ENCODE measurements around the gene L3HYPDH. TPM values are rescaled to one million over a fixed set of nuclear protein-coding genes. Genes with fewer than 3 reads are reported as not detected.

The L3HYPDH gene
- total and polyA plus RNA-seq, 2 of the 13 experiments (the other 11 are each of a cell fraction or from before 2014, with no cell fraction given): 30.5 to 36.6 TPM

DNA sequence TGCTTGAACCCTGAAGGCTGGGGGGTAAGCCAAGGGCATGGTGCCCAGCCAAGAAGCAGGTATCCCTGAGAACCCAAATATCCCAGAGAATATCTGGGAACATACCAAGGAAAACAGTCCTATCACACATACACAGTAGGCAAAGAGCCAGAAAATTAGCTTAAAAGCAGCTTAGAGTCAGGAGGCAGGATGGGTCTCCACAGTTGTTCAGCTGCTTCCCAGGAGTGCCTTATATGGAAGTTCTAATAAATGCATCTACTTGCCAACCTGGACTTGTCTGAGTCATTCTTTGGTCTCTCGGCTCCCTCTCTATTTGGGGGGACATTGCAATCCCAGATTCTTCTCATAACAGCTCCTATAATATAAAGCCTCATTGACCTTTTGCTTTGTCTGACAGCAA lies 10.0 kb downstream of the L3HYPDH start:
- POLR2A ChIA-PET: interaction anchor here (1.9 kb wide), 1 partner anchor 10 kb away, joined by 4 read pairs; the partner anchor contains the start of genes JKAMP and L3HYPDH
- H2AFZ ChIP-seq (ENCODE audit: low read length): no peak overlapping the region
- peaks cover 19 to 50% of the 10 kb centered on the region in 2 experiments for H3K36me3 ChIP-seq (replicated peaks in 1 of 2; ENCODE audit: control insufficient read depth in 1 of 2, insufficient read depth in 2 of 2, low read length in 2 of 2)
- DNase-seq (ENCODE audit: low spot score) (no peak), ATAC-seq (no peak), FAIRE-seq (no peak)
- WGBS (ENCODE audit: low lambda C conversion rate): 100% methylated on average over 1 of the region's 1 CpG
- no peak overlapping the region for H3K4me3 ChIP-seq (replicated peaks in 1 of 3; ENCODE audit: insufficient read depth in 1 of 3, low read depth in 2 of 3, low read length in 3 of 3)
- in situ Hi-C loops (cut with HindIII; ENCODE audit: extremely low pct_ligation_motif_present, low pct_unique_long_range_greater_than_20kb): no loop called here
- intact Hi-C loops (cut with micrococcal nuclease; ENCODE audit: unreplicated experiment): no loop called here
- no peaks in the 10 kb centered on the region for H3K9me3 ChIP-seq (ENCODE audit: low read length)
- TF ChIP-seq RBFOX2 (IDR thresholded peaks at IDR 0.05; ENCODE audit: low read depth, low read length) (0 out of 2 replicates have a peak, but pooled peaks have one; percentile 20), ZNF605 (CRISPR knock-in tag; IDR thresholded peaks at IDR 0.05) (no peak)
- H3K4me2 ChIP-seq (ENCODE audit: low read depth, low read length): no peak overlapping the region
- H3K9ac ChIP-seq (ENCODE audit: insufficient read depth, low read depth, low read length): no peak overlapping the region
- CTCF ChIA-PET (ENCODE audit: low intra/inter-chr PET ratio, low total read pairs): no interaction called here
- H3K4me1 ChIP-seq (ENCODE audit: insufficient read depth, low read length): no peaks in the 10 kb centered on the region
- H3K27ac ChIP-seq (ENCODE audit: extremely low read length, insufficient read depth, low read length): no peak overlapping the region
- BruUV-seq (replicated peaks): no TSS peak
- no peaks in the 10 kb centered on the region for H3K79me2 ChIP-seq (ENCODE audit: insufficient read depth, low read length)
- H3K27me3 ChIP-seq (ENCODE audit: control insufficient read depth in 1 of 2, insufficient read depth in 2 of 2, low read length in 2 of 2): no peaks in the 10 kb centered on the region
- no peaks in the 10 kb centered on the region; the same call in 1 of the 2 replicates for H4K20me1 ChIP-seq (ENCODE audit: insufficient read depth, low read length)

DNA sequence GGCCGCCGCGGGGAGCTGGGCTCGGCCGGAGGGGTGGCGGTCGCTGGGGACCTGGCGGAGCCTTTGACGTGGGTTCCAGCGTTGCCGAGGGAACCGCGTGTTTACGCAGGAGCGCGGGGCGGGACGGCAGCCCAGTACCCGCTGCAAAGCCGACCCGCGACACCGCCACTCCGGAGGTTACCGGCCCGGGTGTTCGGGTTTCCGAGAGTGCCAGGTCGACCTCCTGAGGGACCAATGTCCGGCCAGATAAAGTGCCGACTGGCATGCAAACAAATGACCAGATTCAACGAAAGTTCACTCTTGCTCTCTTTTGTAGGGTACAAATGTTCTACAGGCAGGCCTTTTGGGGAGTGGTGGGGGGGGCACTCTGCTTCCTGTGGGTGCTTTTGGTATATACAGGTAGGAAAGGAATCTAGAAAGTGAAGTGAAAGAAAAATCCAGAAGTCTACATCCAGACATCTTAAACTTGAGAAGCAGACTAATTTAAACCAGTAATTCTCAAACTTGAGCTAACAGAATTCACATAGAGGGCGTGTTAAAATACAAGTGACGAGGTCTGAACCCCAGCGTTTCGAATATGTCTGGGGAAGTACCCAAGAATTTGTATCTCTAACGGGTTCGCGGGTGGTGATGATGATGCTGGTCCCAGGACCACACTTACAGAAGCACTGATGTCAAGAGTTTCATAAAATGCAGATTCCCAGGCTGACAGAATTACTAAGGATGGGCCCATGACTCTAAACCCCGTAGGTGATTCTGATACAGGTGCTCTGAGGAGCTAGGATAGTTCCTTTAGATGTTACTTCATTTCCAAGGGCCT lies 18.7 kb downstream of the L3HYPDH start, which contains the start of gene GPR135:
GPR135 (minus strand) TSS at position 65 of the 820 bp plus-strand sequence. CDS start 154 bp downstream, outside the sequence.
- in situ Hi-C loops (cut with HindIII; ENCODE audit: extremely low pct_ligation_motif_present, low pct_unique_long_range_greater_than_20kb): no loop called here
- peak; percentile 24 for DNase-seq (ENCODE audit: low spot score)
- no peak for FAIRE-seq
- Histone ChIP-seq H3K9ac (ENCODE audit: insufficient read depth, low read depth, low read length) (peak within 1 kb of the TSS; percentile 71), H3K4me2 (ENCODE audit: low read depth, low read length) (peak within 1 kb of the TSS; percentile 86), H3K27me3 (ENCODE audit: control insufficient read depth in 1 of 2, insufficient read depth in 2 of 2, low read length in 2 of 2) (no peaks in the 10 kb centered on the region), H2AFZ (ENCODE audit: low read length) (no peak within 1 kb of the TSS), H4K20me1 (ENCODE audit: insufficient read depth, low read length) (no peaks in the 10 kb centered on the region), H3K36me3 (replicated peaks in 1 of 2; ENCODE audit: control insufficient read depth in 1 of 2, insufficient read depth in 2 of 2, low read length in 2 of 2) (peaks cover 0 to 10% of the 10 kb centered on the region in 2 experiments; a peak in 2 of 5 replicates), H3K9me3 (ENCODE audit: low read length) (no peaks in the 10 kb centered on the region), H3K27ac (ENCODE audit: extremely low read length, insufficient read depth, low read length) (peak within 1 kb of the TSS; percentile 64), H3K79me2 (ENCODE audit: insufficient read depth, low read length) (no peaks in the 10 kb centered on the region), H3K4me1 (ENCODE audit: insufficient read depth, low read length) (peaks cover 22% of the 10 kb centered on the region), H3K4me3 (replicated peaks in 1 of 3; ENCODE audit: insufficient read depth in 1 of 3, low read depth in 2 of 3, low read length in 3 of 3) (peak within 1 kb of the TSS; percentile 53 to 77 (median 77))
- intact Hi-C loops (cut with micrococcal nuclease; ENCODE audit: unreplicated experiment): loop anchor here (1.0 kb wide), 1 partner anchor 19 kb away; the partner anchor contains the start of genes JKAMP and L3HYPDH
- ChIA-PET CTCF (ENCODE audit: low intra/inter-chr PET ratio, low total read pairs) (no interaction called here), POLR2A (interaction anchor here (1.4 to 2.0 kb wide), 2 partner anchors 11 to 19 kb away, joined by 3 to 18 read pairs; partner anchors contain the start of genes JKAMP and L3HYPDH)
- WGBS (ENCODE audit: low lambda C conversion rate): 65% methylated on average over 11 of the region's 40 CpGs
- ATAC-seq: peak; percentile 74; the same call in 2 of the 3 replicates
- no TSS peak for BruUV-seq (replicated peaks)
- TF ChIP-seq RBFOX2 (IDR thresholded peaks at IDR 0.05; ENCODE audit: low read depth, low read length) (peak; percentile 1; the same call in 1 of the 2 replicates), ZMAT3 (CRISPR knock-in tag; conservative IDR thresholded peaks at IDR 0.05) (no peak), SMYD3 (CRISPR knock-in tag; IDR thresholded peaks at IDR 0.05) (no peak), EEA1 (CRISPR knock-in tag; IDR thresholded peaks at IDR 0.05; ENCODE audit: borderline replicate concordance) (0 out of 2 replicates have a peak, but pooled peaks have one; percentile 1), FOXJ3 (CRISPR knock-in tag; IDR thresholded peaks at IDR 0.05; ENCODE audit: borderline replicate concordance) (peak; percentile 24; the same call in 1 of the 2 replicates), POLR2G (IDR thresholded peaks at IDR 0.05; ENCODE audit: low read depth, low read length) (peak; percentile 12; the same call in 1 of the 2 replicates), HNRNPLL (IDR thresholded peaks at IDR 0.05; ENCODE audit: low read depth, low read length, poor library complexity, severe bottlenecking) (peak; percentile 55)
- TF ChIP-seq, protein P1, sequence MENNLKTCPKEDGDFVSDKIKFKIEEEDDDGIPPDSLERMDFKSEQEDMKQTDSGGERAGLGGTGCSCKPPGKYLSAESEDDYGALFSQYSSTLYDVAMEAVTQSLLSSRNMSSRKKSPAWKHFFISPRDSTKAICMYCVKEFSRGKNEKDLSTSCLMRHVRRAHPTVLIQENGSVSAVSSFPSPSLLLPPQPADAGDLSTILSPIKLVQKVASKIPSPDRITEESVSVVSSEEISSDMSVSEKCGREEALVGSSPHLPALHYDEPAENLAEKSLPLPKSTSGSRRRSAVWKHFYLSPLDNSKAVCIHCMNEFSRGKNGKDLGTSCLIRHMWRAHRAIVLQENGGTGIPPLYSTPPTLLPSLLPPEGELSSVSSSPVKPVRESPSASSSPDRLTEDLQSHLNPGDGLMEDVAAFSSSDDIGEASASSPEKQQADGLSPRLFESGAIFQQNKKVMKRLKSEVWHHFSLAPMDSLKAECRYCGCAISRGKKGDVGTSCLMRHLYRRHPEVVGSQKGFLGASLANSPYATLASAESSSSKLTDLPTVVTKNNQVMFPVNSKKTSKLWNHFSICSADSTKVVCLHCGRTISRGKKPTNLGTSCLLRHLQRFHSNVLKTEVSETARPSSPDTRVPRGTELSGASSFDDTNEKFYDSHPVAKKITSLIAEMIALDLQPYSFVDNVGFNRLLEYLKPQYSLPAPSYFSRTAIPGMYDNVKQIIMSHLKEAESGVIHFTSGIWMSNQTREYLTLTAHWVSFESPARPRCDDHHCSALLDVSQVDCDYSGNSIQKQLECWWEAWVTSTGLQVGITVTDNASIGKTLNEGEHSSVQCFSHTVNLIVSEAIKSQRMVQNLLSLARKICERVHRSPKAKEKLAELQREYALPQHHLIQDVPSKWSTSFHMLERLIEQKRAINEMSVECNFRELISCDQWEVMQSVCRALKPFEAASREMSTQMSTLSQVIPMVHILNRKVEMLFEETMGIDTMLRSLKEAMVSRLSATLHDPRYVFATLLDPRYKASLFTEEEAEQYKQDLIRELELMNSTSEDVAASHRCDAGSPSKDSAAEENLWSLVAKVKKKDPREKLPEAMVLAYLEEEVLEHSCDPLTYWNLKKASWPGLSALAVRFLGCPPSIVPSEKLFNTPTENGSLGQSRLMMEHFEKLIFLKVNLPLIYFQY (CRISPR knock-in tag; IDR thresholded peaks at IDR 0.05; ENCODE audit: borderline replicate concordance): peak; percentile 53; the same call in 1 of the 2 replicates
- TF ChIP-seq, protein P2, sequence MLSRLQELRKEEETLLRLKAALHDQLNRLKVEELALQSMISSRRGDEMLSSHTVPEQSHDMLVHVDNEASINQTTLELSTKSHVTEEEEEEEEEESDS (CRISPR knock-in tag; IDR thresholded peaks at IDR 0.05; ENCODE audit: borderline replicate concordance): 0 out of 2 replicates have a peak, but pooled peaks have one; percentile 19
